ENCODE results near the gene SNRPB. TPM values are rescaled to one million over a fixed set of nuclear protein-coding genes. Genes with fewer than 3 reads are reported as not detected.

The SNRPB gene
- total RNA-seq, 2 experiments from 2014 or later: 310 TPM

Other genes with a start within 250 kb of the SNRPB start
- not detected for gene TGM3, start 174.8 kb downstream of the SNRPB start, total RNA-seq
- gene TGM6, start 89.9 kb downstream of the SNRPB start, total RNA-seq: not detected
- 1 to 10 TPM; 6.2 to 8.8 TPM for gene ZNF343, start 38.1 kb upstream of the SNRPB start, total RNA-seq
- not detected for gene TMC2, start 65.8 kb upstream of the SNRPB start, total RNA-seq
- 100 to 1,000 TPM; 285 to 302 TPM for gene NOP56, start 181.8 kb upstream of the SNRPB start, total RNA-seq
- gene IDH3B, start 193.4 kb upstream of the SNRPB start, total RNA-seq: 10 to 100 TPM; 78.8 to 82.2 TPM
- 1 to 10 TPM; 2.7 to 2.9 TPM for gene EBF4, start 222.0 kb upstream of the SNRPB start, total RNA-seq